GM19328 (cell line): Measurements from ENCODE around the gene ZNF609.
A peak's percentile ranks its signal among the peaks of the same experiment; 100 is the strongest.
"Not testable (repeated sequence)": the region's sequence is repeated elsewhere in the genome, so short reads cannot be mapped to it uniquely, and the experiment has no call there.

Experiments
- ATAC-seq: cut with Tn5 transposase; IDR thresholded peaks from one replicate; pipeline ENCODE4 v1.9.1; 2021; ENCODE audit warnings: mild to moderate bottlenecking, moderate library complexity; ENCODE audit not compliant: unreplicated experiment

Gene ZNF609

DNA sequence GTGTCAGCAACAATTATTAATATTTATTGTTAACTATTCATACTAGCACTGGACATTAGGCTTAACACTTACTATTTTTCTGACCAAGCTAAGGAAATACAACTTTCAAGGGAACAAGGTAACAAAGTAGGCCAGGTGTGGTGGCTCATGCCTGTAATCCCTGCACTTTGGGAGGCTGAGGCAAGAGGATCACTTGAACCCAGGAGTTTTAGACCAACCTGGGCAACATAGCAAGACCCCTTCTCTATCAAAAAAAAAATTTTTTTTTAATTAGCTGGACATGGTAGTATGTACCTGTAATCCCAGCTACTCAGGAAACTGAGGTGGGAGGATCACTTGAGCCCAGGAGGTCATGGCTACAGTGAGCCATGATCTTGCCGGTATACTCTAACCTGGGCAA, 183.3 kb downstream of the ZNF609 start:
- ATAC-seq, result no peak

DNA sequence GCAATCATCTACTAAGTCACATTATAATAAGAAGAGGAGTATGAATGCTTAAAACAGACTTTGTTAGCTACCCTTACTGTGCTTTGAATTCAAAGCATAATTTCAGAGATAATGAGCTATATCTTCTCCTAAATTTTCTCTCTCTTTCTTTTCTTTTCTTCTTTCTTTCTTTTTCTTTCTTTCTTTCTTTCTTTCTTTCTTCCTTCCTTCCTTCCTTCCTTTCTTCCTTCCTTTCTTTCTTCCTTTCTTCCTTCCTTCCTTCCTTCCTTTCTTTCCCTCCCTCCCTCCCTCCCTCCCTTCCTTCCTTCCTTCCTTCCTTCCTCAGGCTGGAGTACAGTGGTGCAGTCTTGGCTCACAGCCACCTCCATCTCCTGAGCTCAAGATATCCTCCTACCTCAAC, 184.4 kb downstream of the ZNF609 start:
- ATAC-seq, result not testable (repeated sequence)

DNA sequence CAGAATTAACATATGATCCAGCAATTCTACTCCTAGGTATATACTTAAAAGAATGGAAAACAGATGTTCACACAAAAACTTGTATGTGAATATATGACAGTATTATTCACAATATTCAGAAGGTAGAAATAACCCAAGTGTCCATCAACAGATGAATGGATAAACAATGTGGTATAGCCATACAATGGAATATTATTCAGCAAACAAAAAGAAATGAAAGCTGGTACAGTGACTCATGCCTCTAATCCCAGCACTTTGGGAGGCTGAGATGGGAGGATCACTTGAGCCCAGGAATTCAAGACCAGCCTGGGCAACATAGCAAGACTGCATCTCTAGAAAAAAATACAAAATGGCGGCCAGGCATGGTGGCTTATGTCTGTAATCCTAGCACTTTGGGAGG, 185.6 kb downstream of the ZNF609 start:
- no peak for ATAC-seq

DNA sequence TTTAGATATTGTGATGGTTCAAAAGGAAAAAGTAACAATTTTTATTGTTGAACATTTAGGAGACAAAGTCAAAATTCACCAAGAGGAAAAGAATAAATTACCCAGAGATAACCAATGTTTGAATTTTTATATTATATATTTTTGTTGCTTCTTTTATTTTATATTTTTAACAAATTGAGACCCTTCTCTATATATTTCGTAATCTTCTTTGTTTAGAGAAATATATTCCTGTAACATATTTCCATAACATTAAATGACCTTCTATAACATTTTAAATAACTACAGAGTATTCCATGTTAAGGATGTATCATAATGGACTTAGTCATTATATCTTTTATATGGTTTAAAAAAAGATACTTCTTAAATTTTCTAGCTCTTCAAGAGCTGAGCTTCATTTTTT, 187.0 kb downstream of the ZNF609 start:
- ATAC-seq, result no peak

DNA sequence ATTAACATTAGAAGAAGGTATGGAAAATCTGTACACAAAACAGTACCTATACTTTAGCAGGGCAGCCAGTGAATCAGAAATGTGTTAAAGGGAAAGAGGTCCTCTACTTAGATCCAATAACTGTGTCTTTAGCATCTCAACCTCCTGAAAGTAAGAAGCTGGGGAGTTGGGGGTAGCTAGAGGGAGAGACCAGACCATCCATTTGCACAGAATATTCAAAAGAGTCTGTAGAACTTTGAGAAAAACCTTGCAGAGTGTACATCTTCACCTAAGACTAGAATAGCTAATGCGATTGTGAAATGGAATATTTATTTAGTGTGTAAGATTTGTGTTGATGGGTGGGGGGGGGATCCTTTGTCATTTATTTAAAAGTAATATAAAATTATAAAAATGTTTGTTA, 190.2 kb downstream of the ZNF609 start:
- ATAC-seq, result no peak

DNA sequence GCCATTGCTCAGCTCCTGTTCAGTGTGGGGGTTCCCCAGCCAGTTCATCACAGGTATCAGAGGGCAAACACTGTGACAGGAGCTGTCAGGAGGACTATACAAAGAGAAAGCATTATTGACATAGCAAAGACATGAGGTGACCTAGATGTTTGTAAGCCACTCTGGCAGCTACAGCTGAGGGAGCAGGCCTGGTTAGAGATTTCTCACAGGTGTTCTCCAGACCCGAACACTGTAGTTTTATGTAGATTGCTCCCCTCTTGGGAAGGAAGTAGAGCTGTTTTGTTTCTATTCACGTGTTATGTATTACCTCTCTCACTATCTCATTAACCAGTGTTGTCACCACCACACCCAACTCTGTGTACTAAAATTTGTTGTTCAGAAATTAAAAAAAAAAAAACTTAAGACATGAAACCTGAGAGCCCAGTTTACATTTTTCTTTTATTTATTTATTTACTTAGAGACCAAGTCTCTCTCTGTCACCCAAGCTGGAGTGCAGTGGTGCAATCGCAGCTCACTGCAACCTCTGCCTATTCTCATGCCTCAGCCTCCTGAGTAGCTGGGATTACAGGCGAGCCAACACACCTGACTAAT, 191.3 kb downstream of the ZNF609 start:
- peak; percentile 60 for ATAC-seq

DNA sequence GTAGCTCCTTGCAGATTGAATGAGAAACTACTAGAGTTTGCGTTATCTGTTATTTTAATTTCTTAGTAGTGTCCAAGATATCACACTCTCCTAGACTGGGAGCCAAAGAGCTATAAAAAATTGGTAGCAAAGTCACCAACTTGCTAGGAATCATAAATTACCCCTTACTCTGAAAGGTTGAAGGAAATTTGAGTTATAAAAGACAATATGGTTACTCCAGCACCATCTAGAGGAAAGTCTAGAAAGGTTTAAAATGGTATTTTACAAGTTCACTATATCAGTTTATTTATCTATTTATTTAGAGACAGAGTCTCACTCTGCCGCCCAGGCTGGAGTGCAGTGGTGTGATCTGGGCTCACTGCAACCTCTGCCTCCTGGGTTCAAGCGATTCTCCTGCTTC, 193.4 kb downstream of the ZNF609 start:
- no peak for ATAC-seq

DNA sequence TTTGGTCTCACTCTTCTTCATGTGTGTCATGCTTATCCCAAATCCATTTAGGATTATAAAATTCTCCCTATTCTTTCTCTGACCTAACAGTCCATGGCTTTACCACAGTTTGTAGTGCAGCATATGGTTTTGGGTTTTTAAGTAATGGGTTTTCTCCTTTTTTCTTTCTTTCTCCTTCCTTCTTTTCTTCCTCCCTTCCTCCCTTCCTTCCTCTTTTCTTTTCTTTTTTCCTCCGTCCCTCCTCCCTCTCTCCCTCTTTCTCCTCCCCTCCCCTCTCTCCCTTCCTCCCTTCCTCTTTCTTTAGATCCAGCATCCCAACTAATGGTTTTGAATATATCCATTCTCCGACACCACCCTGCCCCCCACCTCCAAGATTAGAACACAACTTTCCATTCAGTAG, 196.1 kb downstream of the ZNF609 start:
- ATAC-seq, result no peak

DNA sequence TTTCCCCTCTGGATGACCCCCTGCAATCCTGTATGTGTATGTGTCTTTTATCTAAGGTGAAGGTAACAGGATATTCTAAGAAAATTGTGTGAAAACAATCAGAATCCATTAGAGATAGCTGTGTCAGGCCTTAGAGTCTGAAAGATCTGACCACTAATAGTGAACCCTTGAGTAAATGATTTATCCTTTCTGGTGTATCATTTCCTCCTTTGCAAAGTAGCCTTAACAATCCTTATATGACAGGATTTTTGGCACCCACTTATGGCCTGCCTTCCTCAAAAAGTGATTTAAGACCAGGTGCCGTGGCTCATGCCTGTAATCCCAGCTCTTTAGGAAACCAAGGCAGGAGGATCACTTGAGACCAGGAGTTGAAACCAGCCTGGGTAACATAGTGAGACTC, 204.8 kb downstream of the ZNF609 start:
- no peak for ATAC-seq

DNA sequence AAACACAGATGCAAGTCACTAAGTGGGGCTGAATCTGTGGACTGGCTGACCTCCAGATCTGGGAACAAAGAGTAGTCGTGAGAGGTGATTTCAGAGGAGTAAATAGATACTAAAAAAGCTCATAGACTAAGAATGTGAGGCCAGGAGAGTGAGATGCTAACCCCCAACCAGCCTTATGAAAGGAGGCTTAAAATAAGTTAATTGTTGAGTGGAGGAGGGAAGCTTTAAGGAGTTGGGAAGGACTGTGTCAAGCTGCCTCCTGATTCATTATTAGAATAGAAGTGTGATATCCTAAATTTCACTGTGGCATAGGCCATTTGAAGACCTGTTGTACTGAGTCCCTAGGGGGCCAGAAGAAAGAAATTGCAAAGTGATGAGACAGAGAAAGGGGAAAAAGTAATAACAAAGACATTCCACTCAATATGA, 207.4 kb downstream of the ZNF609 start:
- no peak for ATAC-seq

DNA sequence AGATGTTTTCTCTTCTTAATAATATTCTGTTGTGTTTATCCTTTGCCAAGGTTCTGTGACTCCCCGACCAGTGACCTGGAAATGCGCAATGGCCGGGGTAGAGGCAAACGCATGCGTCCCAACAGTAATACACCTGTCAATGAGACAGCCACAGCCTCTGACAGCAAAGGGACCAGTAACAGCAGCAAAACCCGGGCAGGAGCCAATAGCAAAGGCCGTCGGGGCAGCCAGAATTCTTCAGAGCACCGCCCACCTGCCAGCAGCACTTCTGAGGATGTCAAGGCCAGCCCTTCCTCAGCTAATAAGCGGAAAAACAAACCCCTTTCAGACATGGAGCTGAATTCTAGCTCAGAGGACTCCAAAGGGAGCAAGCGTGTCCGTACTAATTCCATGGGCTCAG, 213.5 kb downstream of the ZNF609 start:
- no peak for ATAC-seq

DNA sequence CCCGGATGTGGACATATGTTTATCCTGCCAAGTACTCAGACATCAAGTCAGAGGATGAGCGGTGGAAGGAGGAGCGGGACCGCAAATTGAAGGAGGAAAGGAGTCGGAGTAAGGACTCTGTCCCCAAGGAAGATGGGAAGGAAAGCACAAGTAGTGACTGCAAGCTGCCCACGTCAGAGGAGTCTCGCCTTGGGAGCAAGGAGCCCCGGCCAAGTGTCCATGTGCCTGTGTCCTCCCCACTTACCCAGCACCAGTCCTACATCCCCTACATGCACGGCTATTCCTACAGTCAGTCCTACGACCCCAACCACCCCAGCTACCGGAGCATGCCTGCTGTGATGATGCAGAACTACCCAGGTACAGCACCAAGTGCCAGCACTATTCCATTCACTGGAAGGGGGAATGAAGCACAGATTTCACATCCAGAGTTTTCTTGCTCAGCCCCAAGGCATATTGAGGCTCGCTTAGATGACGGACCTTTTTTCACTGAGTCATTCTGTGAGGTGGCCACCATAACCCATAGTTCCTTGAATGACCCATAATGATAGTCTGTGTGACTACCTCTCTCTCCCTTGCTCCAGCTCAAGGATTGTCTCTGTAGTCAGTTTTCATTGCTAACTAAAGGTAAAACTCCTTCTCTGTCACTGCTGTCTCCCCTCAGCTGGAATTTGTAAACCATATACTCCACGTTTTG, 217.9 kb downstream of the ZNF609 start:
- ATAC-seq, result no peak

DNA sequence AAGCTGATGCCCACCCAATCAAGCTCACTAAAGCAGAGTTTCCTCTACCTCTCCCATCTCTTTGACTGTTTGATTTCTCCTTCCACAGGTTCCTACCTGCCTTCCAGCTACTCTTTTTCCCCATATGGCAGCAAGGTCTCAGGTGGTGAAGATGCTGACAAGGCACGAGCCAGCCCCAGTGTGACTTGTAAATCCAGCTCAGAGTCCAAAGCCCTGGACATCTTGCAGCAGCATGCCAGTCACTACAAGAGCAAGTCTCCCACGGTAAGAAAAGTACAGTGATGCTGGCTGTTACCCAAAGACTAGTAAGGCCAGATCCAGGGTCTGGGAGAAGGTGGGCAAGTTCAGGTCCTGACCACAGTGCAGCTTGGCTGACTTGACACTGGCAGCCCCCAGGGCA, 219.7 kb downstream of the ZNF609 start:
- no peak for ATAC-seq

DNA sequence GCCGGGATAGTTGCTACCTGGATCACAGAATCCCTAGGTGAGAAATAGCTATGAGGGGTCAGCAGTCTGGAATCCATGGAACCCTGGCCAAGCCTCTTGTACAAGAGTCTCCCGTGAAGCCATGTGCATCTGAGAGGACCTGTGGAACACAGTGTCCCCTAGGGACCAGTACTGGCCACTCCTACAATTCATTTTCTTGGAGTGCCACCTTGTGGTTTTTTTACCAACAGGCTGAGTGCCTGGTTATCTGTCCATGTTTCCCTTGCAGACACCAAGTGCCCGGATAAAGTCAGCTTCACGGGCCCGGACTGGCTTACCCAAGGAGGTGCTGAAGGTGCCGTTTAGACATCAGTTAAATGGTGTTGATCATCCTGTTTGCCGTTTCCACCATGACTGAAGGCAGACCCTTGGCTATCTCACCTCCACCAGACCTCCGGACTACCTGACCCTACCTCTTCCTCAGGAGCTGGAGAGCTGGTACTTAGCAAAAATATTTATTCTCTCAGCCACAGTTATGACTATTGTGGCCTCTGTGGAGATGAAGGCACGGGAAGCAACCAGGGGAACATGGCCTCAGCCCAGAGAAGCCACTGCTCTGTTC, 221.1 kb downstream of the ZNF609 start:
- no peak for ATAC-seq

DNA sequence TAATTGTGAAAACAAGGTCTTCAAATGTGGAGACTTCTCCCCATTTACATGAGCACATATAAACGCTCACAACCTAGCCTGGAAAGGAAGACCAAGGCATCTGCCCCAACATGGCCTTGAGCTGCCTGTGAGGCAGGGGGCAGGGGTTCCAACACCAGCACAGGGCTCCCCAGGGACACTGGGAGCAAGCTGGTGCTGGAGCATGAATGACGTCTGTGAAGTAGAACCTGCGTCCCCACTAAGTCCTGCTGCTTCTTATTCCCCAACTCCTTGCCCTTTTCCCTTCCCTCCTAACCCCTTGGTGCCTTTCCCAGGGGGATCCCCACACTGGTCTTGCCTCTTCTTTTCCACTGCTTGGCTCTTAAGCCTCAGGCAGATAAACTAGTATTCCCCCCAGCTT, 221.9 kb downstream of the ZNF609 start:
- ATAC-seq, result no peak

DNA sequence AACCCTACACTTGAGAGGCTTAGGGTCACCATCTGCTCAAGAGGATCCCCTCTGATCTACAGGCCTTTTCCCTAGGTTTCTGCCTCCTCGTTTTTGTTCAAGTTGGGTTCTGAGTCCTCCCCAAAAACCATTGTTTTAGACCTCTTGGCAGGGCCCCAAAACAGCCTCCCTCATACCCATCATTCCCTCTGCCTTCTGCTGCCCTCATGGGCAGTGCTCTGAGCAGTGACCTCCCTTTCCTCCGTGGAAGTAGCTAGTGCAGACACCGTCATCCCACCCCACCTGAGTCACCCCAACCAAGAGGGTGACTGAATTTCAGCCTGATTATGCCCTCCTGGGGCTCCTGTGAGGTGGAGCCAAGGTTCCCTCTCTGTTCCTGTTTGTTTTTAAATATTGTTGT, 223.0 kb downstream of the ZNF609 start:
- ATAC-seq, result no peak

DNA sequence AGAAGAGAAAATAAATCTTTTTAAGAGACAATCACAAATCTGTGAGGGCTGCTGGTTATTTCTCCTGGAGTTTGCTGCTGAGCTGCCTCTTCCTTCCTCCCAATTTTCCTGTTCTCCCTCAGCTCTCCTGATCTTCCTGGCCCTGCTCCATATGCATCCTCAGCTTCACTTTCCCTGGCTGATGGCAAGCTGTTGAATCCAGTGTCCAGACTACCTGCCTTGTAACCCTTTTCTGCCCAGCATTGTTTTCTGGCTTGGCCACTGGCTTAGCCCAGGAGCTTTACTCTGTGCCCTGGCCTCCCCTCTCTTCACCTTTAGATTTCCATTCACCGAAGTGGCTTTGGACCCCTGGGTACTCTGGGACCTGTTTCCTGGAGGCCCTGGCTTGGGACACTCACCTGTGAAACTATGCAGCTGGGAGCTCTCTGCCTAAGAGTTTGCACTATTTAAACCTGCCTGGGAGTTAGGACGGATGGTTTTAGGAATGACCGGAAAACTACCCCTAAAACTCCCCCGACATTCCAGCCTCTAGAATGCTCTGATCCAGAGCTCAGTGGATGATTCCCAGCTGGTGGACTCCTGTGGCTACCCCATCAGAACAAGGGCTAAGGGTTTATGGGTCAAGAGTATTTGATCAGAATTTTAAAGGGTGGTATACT, 225.0 kb downstream of the ZNF609 start:
- no peak for ATAC-seq

DNA sequence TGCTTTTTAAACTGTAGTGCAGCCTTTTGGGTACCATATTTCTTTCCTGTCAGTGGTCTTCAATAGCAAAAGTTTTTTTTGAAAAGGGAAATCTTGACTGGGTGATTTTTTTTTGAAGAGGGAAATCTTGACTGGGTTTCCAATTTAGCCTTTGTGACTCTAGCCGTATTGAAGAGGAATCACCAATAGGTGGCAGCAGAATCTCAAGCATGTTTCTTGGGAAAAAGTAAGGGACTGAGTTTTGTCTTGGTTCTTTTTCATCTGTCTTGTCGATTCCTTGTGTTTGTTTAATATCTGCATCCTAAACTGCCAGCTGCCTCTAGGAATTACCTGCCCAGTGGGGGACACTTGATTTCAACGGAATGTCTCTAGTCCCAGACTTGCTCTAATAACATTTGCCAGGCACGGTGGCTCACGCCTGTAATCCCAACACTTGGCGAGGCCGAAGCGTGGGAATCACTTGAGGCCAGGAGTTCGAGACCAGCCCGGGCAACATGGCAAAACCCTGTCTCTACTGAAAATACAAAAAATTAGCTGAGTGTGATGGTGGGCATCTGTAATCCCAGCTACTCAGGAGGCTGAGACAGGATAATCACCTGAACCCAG, 225.9 kb downstream of the ZNF609 start:
- no peak for ATAC-seq

DNA sequence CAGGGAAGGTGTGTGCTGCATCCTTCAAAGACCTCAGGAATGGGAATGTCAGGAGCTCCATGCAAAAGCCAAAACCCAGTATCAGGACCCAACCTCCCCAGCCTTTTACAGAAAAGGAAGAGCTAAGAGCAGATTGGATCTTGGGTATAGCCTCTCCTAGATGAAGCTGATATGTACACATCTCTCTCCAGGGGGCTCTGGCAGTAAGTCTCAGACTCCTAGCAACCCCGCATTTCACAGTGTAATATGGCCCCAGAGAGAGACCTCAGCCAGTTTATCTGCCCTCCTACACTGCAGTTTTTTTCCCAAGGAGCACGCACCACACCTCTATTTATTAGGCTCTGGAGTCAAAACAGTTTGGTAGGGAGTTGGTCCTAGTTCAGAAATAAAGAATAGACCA, 226.8 kb downstream of the ZNF609 start:
- no peak for ATAC-seq

DNA sequence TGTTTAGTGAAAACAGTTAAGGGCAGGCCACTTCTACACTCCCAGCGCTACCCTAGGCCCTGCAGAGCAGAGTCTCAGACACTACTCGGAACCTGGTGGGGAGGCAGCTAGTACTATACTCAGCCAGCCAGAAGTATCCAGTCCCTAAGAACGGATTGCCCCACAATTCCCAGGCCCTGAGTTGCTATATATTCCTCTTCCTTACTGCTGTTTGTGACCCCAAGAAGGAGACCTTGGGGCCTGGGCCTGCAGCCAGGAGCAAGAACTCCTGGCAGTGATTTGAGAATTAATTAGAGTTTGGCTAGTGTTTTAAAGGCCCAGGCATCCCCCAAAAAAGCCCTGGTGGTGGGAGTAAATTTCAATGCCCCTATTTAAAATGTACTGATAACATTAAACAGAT, 227.3 kb downstream of the ZNF609 start:
- ATAC-seq, result no peak

DNA sequence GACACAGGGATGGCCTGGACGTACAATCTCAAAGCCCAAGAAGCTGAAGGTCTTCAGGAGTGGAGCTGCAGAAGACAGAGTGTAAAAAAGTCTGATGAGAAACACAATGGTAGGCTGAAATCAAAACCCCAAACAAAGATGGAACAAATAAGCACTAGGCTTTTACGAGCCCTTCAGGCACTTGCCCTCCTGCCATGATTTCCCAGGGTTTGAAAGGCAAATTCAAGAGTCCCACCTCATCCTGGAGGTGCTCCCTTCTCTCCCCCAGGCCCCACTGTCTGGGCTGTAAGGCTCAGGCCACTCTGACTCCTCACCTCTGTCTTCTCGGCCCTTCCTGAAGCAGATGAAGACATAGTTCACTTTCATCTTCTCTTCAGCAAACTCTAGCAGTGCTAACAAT, 228.4 kb downstream of the ZNF609 start:
- no peak for ATAC-seq

DNA sequence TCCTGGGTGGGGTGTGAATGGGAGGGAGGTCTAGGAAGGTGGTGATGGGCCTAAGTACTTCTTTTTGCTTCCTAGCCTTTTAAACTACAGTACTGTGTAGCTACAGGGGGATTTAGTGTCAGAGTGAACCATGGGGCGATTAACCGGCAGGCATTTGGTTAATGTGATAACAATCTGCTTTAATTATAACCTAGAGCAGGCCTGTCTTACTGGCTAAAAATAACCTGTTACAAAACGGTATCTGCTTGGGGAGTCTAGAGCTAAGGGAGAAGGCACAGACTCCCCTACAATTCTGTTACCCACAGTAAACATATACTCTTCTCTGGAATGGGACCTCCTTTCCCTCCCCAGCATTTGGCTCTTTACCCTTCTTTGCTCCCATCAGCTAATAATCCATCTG, 229.6 kb downstream of the ZNF609 start:
- ATAC-seq, result no peak
